Left ventricle myocardium inferior (tissue), 1 donor: ENCODE measurements around the gene ARHGEF10L. TPM values are rescaled to one million over a fixed set of nuclear protein-coding genes. Genes with fewer than 3 reads are reported as not detected.

Source experiments
- DNase-seq: peaks from one replicate; pipeline ENCODE4 v3.0.0-alpha.2; 2020
- H3K27ac ChIP-seq: fragments of 200-600 bp; replicated peaks from 2 replicates; pipeline ENCODE4 v1.8.0; 2021
- H3K27me3 ChIP-seq: fragments of 200-600 bp; 2 replicates; pipeline ENCODE4 v1.8.0; 2021; ENCODE audit warnings: low read depth
- H3K36me3 ChIP-seq: fragments of 200-600 bp; 2 replicates; pipeline ENCODE4 v1.8.0; 2021
- H3K4me1 ChIP-seq: fragments of 200-600 bp; 2 replicates; pipeline ENCODE4 v1.8.0; 2021
- H3K4me3 ChIP-seq: fragments of 200-600 bp; 2 replicates; pipeline ENCODE4 v1.8.0; 2021; ENCODE audit warnings: mild to moderate bottlenecking, moderate library complexity
- H3K9me3 ChIP-seq: fragments of 200-600 bp; replicated peaks from 2 replicates; pipeline ENCODE4 v1.8.0; 2021
- intact Hi-C: fragments of 100-400 bp; cut with micrococcal nuclease; formaldehyde crosslinking; loops from one replicate; pipeline ENCODE4 v1.11.0; 2022
- total RNA-seq: library from RNA; stranded (reverse); fragmentation: NEBNext Ultra II Directional; extraction: Animal tissue kit (Norgen Biotek cat#: 25700); gene quantifications from one replicate; pipeline ENCODE4 v1.2.1, GENCODE V29; 2021
- TF ChIP-seq, protein P1 (sequence below): fragments of 200-600 bp; IDR thresholded peaks from 2 replicates; pipeline ENCODE4 v1.8.0; 2021; ENCODE audit warnings: antibody characterized with exemption, mild to moderate bottlenecking, borderline replicate concordance
- donor health status: DM: no; HTN: yes; CAD: no; lungs with severe emphysema.

ARHGEF10L gene
- total RNA-seq, 1 donor from 2014 or later, result 59.1 TPM

DNA sequence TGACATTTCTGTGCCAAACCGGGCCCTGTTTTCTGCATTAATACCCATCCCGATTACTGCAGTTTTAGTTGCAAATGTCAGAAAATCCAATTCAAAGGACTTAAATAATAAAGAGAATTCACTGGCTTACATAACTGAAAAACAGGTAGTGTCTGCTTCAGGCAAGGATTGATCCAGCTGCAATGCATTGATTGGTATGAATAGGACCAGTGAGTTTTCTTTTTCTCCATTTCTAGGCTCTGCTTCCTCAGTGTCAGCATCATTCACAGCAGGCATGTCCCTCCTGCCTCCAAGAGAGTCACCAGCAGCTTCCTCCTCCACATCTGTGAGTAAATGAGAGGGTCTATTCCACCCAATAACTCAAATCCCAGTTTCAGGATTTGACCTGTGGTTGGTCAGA is 181.9 kb downstream of the ARHGEF10L start:
- Histone ChIP-seq H3K4me3 (no peak overlapping the region), H3K27ac (no peak overlapping the region), H3K36me3 (no peaks in the 10 kb centered on the region), H3K4me1 (no peaks in the 10 kb centered on the region), H3K9me3 (no peaks in the 10 kb centered on the region), H3K27me3 (peaks cover 38% of the 10 kb centered on the region)
- no peak for DNase-seq
- TF ChIP-seq, protein P1, sequence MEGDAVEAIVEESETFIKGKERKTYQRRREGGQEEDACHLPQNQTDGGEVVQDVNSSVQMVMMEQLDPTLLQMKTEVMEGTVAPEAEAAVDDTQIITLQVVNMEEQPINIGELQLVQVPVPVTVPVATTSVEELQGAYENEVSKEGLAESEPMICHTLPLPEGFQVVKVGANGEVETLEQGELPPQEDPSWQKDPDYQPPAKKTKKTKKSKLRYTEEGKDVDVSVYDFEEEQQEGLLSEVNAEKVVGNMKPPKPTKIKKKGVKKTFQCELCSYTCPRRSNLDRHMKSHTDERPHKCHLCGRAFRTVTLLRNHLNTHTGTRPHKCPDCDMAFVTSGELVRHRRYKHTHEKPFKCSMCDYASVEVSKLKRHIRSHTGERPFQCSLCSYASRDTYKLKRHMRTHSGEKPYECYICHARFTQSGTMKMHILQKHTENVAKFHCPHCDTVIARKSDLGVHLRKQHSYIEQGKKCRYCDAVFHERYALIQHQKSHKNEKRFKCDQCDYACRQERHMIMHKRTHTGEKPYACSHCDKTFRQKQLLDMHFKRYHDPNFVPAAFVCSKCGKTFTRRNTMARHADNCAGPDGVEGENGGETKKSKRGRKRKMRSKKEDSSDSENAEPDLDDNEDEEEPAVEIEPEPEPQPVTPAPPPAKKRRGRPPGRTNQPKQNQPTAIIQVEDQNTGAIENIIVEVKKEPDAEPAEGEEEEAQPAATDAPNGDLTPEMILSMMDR, result no peak
- intact Hi-C loops, result no loop called here

GRCh38 chr1:17723684-17724083 is 184.2 kb downstream of the ARHGEF10L start:
- peaks cover 52% of the 10 kb centered on the region for H3K27me3 ChIP-seq
- no peaks in the 10 kb centered on the region for H3K36me3 ChIP-seq
- intact Hi-C loops, result no loop called here
- TF ChIP-seq, protein P1, result no peak
- H3K4me3 ChIP-seq, result no peak overlapping the region
- no peak overlapping the region for H3K27ac ChIP-seq
- no peak for DNase-seq
- H3K4me1 ChIP-seq, result no peaks in the 10 kb centered on the region
- H3K9me3 ChIP-seq, result no peaks in the 10 kb centered on the region

DNA sequence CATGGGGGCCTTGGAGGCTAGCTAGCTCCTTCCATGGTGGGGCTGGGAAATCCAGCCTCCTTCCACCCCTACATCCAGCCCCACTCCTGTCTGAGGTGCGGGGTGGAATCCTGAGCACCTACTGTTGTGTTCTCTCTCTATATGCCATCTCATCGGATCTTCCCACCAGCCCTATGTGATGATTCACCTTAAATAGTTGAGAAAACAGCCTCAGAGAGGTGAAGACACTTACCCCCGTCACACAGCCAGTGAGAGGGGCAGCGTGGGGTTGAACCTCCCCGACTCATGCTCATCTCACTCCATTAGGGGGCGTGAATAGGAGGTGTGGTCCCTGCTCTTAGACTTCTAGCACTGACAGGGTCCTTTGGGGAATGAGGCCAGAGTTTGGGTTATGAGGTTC is 184.7 kb downstream of the ARHGEF10L start:
- intact Hi-C loops, result no loop called here
- Histone ChIP-seq H3K4me3 (no peak overlapping the region), H3K27me3 (peaks cover 56% of the 10 kb centered on the region), H3K9me3 (no peaks in the 10 kb centered on the region), H3K27ac (no peak overlapping the region), H3K4me1 (no peaks in the 10 kb centered on the region), H3K36me3 (no peaks in the 10 kb centered on the region)
- no peak for DNase-seq
- TF ChIP-seq, protein P1, result no peak

DNA sequence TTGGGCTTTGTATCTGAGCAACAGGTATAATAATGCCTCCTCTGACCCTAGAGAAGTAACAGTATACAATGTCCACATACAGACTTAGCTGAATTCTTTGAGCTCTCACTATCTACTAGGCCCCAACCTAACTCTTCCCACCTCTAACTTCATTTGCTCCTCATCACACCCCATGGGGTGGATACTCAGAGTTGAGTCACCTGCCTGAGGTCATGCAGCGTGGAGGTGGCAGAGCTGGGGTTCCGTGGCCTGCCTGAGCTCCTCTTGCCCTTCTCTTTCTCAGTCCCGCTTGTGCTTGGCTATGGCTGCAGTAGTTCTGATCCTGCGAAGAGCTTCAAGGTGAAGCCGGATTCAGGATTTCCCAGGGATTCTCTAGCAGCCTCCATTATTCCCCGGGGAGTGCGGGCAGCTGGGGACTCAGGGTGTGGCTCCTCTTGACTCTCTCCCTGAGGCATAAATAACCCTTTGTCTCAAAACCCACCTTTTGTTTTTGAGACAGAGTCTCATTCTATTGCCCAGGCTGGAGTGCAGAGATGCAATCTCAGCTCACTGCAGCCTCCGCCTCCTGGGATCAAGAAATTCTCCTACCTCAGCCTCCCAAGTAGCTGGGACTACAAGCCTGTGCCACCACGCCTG is 185.7 kb downstream of the ARHGEF10L start:
- intact Hi-C loops, result no loop called here
- Histone ChIP-seq H3K36me3 (no peaks in the 10 kb centered on the region), H3K4me3 (no peak overlapping the region), H3K27me3 (peaks cover 67% of the 10 kb centered on the region), H3K9me3 (no peaks in the 10 kb centered on the region), H3K4me1 (no peaks in the 10 kb centered on the region), H3K27ac (no peak overlapping the region)
- no peak for DNase-seq
- TF ChIP-seq, protein P1, result no peak

DNA sequence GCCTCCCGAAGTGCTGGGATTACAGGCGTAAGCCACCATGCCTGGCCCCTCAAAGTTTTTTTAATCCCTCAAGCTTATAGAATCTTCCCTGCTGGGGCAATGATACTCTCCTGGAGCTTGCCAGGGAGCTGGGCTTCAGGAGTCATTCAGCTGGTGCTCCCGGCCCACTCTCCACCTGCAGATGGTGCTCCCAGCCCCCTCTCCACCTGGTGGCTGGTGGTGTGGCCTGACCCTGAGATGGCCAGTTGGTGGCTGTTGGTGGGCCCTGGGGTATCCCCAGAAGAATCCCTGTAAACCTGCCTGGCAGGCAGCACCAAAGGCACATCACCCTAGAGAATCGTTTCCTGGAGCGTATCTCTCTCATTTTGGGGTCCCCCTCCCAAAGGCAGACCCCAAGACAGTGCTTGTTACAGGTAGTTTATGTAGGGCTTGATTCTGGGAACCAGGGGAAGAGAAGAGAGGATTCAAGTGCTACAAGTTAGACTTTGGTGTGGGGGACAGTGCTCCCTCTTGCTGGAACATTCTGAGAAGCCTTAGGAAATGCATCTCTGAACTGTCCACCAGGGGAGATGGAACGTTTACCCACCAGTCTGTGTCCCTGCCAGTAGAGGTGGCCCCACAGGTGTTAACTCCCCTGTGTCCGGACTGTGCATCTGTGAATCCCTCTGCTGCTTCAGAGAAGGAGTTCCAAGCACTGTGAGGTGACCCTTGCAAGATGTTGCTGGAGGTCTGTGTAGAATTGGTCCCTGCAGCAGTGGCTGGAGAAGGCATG is 186.5 kb downstream of the ARHGEF10L start:
- no peaks in the 10 kb centered on the region for H3K36me3 ChIP-seq
- intact Hi-C loops, result no loop called here

More for the DNA sequence above, 186.5 kb downstream of the ARHGEF10L start:
- peaks cover 69% of the 10 kb centered on the region for H3K27me3 ChIP-seq
- no peak for DNase-seq
- no peak overlapping the region for H3K27ac ChIP-seq
- TF ChIP-seq, protein P1, result no peak
- H3K4me3 ChIP-seq, result no peak overlapping the region
- no peaks in the 10 kb centered on the region for H3K4me1 ChIP-seq
- no peaks in the 10 kb centered on the region for H3K9me3 ChIP-seq
